GM21423 (cell line): ENCODE measurements around the gene KBTBD2.
"Not testable (repeated sequence)": the region's sequence is repeated elsewhere in the genome, so short reads cannot be mapped to it uniquely, and the experiment has no call there.

ENCODE experiments used
- ATAC-seq: cut with Tn5 transposase; IDR thresholded peaks from one replicate; pipeline ENCODE4 v1.9.1; 2021; ENCODE audit warnings: mild to moderate bottlenecking, moderate library complexity; ENCODE audit not compliant: unreplicated experiment

KBTBD2 gene

GRCh38 chr7:32857063-32857462, 34.5 kb downstream of the KBTBD2 start:
- ATAC-seq, result not testable (repeated sequence)

- ATAC-seq, result not testable (repeated sequence)
Observed at GRCh38 chr7:32855837-32856775, 35.5 kb downstream of the KBTBD2 start.

- not testable (repeated sequence) for ATAC-seq
Observed at GRCh38 chr7:32850654-32851053, 40.9 kb downstream of the KBTBD2 start.

- ATAC-seq, result not testable (repeated sequence)
Observed at GRCh38 chr7:32848655-32849054, 42.9 kb downstream of the KBTBD2 start.

- peak; percentile 100 for ATAC-seq
Observed at GRCh38 chr7:32846630-32847225, 44.8 kb downstream of the KBTBD2 start.

GRCh38 chr7:32844748-32845147, 46.8 kb downstream of the KBTBD2 start:
- ATAC-seq, result not testable (repeated sequence)

GRCh38 chr7:32843763-32844162, 47.8 kb downstream of the KBTBD2 start:
- not testable (repeated sequence) for ATAC-seq

GRCh38 chr7:32839846-32840245, 51.7 kb downstream of the KBTBD2 start:
- ATAC-seq, result not testable (repeated sequence)

GRCh38 chr7:32828996-32829752, 62.4 kb downstream of the KBTBD2 start:
- not testable (repeated sequence) for ATAC-seq
